IPS-11a (cell line): Measurements from ENCODE around the gene GZF1.
A peak's percentile ranks its signal among the peaks of the same experiment; 100 is the strongest.

Source experiments
- H3K4me3 ChIP-seq: one replicate; pipeline ENCODE4 v1.5.1; 2013; ENCODE audit warnings: low read depth, low read length, control low read depth

The GZF1 gene

DNA sequence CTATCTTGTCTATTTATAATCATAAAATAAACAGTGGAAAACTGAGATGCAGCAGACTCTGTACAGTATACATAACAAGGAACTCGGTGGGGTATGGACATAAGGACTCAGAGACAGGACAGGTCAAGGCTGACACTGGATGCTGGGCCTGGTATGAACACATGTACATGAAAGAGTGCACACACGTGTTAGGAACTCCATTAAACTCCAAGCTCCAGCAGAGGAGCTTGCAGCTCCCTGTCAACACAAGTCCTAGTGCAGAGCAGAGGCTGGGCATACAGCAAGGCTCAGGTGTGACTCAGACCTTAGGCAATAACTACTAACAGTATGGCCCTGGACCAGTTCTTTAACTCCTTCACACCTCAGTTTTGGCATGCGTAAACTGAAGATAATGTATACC, 42.2 kb downstream of the GZF1 start:
- H3K4me3 ChIP-seq, result no peak overlapping the region

DNA sequence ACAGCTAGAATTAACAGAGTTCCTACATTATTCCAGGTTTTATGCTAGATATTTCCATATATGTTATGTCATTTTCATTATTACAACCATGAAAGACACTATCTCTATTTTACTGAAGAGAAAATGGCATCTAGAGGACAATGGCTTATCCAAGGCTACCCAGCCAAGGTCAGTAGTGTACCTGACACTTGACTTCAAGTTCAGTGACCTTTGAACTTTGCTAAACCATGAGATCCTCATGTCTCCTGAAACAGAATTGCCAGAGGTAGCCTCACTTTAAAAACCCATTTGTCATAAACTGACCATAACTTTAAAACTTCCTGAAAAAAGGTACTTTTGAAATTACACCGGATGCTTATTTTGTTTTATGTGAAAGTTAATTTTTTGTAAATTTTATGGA, 44.9 kb downstream of the GZF1 start:
- no peak overlapping the region for H3K4me3 ChIP-seq

DNA sequence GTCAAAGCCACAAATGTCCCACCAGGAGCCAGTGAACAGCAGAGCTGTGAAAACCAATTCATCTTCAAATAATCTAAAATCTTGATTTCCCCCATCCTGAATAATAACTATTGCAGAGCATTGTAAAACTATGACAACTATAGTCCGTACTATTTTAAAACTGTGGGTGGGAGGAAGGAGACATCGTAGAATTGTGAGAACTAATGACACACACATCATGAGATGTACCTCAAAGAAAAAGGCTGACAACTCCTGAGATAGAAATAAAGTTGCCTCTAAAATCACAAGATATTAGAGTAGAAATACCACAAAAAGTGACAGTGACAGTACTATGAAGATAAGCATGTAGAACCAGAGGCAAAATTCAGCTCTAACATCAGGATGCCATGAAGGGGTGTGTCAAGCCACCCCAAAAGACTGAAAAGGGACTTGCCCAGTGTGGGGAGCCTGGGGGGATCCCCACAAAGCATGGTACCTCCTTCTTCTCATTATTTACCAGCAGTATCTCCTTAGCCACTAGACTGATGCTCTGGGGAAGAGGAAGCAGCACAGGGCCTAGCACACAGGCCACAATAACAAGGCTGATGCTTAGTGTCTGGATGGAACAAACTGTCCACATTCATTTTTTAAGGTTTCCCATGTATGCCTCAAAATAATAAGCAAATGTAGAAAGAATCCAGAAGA, 45.9 kb downstream of the GZF1 start:
- H3K4me3 ChIP-seq, result no peak overlapping the region

DNA sequence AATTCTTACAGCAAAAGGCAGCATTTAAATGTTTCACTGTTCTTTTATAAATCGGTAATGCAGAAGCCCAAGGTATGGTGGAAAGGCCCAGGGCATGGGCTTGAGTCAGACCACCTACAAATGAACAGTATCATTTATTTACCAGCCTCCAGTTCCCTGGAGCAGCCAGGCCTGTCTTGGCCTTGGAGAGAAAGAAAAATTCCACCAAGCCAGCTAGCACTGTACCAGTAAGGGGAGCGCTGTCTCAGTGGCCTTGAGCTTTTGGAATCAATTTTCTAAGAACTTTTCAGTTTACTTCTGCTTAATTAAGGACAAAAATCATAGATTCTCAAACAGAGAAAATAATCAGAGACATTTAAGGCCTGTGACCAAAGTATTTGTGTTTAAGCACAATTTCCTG, 47.0 kb downstream of the GZF1 start:
- H3K4me3 ChIP-seq, result no peak overlapping the region

DNA sequence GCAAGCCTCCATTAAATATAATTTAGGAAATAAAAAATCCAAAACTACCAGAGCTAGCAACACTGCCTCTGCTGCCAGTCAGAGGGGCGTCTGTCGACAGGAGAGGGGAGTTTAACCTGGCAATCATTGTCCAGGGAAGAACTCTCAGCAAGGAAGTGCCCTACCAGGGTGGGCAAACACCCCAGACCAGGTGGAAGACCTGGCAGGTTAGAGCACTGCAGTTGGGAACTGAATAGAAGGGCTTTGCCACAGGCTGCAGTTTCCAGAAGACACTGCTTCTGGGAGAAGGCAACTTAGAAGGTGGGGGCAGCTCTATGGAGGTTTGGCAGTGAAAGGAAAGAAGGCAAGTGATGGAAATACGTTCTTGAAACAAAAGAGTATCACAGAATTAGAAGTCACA, 47.8 kb downstream of the GZF1 start:
- H3K4me3 ChIP-seq, result no peak overlapping the region

DNA sequence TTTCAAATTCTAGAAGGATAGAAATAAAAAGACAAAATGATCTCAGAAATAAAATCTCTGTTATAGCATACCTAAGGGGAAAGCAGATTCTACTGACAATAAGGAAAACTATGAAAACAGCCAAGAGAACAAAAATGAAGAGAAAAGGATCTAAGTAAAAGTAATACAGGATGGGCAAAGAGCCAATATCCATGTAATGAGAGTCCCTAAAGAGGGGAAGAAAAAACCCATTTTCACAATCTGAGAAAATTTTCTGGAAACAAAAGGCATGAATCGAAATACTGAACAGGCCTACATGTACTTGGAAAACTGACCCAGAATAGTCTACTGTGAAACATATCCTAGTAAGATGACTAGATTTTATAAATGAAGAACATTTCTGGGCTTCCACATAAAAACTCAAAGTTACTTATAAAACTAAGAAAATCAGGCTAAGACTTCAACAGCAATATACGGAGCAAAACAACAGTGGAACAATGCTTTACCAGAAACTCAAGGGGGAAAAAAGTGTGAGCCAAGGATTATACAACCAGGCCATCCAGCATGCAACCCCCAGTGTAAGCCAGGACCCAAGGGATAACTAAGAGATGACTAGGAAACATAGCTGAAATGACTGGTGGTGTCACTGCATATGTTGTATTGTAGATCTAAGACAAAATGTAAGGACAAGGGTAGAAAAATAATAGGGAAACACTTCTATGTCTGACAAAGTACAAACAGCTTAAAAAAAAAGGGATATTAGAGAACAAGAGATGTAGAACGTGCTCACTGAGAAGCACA, 49.1 kb downstream of the GZF1 start:
- no peak overlapping the region for H3K4me3 ChIP-seq

DNA sequence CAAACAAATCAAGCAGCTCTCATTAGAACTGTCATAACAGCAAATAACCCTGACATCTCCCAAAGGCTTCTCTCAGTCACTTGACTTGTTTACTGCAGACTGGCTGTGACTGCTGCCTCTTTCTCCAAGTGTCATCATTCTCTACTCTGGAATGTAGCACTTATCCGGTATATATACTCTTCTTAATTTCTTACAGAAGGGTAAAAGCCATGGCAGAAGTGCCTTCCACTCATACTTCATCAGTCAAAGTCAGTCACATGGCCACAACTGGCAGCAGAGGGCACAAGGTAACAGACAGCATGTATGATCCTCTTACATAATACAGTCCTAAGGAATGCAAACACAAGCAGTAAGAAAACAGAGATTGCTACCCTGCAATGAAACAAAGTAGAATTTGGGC, 50.0 kb downstream of the GZF1 start:
- H3K4me3 ChIP-seq, result no peak overlapping the region

DNA sequence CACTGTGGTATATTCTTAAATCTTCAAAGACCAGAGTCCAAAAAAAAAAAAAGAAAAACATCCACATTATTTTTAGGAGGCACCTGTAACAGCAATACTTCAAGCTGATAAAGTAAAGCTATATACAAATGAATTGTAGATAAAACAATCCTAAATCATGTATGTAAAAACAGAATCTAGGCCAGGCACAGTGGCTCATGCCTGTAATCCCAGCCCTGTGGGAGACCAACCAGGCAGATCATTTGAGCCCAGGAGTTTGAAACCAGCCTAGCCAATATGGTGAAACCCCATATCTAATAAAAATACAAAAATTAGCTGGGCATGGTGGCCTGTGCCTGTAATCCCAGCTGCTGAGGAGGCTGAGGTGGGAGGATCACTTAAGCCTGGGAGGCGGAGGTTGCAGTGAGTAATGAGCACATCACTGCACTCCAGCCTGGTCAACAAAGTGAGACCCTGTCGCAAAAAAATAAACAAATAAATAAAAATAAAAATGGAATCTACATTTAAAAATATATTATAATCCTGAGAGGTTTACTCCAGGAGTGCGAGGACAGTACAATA, 52.0 kb downstream of the GZF1 start:
- H3K4me3 ChIP-seq, result no peak overlapping the region

DNA sequence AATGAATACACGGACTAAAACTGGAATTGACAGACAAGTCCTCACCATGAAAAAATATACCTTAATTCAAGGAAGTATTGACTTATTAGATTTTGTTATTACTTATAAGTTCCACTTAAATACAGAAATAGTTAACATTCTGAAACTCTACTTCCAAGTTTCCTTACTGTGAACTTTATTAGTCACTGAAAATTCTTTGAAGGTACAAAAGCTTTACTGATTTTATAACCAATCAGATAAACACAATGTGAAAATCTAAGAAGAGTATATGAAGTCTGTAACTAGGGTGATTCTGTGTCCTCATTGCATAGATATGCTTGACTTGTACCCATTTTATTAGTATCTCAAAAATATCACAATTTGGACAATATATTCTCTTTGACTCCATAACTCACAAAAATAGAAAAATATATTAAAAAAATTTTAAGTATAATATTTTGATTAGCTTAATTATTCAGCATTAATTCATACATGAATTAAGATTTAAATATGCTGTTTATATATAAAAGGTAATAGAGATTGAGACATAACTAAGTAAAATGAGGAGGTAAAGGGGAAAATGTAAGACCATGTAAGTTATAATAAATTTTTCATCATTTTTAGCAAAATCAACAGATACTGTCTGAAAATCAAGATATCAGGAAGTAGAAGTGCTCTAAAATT, 52.7 kb downstream of the GZF1 start:
- no peak overlapping the region for H3K4me3 ChIP-seq

DNA sequence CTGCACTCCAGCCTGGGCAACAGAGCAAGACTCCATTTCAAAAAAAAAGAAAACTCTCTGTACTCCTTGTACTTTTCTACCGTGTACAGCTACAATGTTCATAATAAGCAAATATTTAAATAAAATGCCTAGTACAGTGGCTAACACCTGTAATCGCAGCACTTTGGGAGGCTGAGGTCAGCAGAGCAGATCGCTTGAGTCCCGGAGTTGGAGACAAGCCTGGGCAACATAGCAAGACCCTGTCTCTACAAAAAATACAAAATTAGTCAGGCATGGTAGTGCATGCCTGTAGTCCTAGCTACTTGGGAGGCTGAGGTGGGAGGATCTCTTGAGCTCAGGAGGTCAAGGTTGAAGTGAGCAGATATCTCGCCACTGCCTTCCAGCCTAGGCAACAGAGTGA, 53.6 kb downstream of the GZF1 start:
- no peak overlapping the region for H3K4me3 ChIP-seq

DNA sequence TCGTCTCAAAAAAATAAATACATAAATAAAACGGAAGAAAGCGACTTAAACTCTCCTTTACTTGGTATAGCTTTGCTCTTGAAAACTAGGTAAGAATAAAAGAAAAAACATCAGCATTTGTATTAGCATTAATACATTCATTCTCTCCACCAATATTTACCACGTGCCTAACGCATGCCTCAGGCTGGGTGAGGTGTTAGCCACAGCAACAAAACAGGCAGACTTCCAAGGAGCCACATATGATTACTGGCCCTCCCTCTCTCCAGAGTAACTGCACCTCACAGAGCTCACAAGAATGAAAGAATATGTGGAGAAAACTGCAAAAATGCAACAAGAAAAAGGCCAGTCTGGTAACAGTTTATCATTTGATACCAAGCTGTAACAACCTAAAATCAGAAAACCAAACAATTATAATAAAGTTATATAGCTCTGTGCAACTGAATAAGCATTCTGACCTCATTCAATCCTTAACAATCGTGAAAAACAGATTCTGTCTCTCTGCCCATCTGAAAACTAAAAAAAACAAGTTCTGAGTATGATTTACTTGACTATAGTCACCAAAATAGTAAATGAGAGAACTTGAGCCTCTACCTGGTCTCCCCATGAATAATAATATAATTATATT, 54.1 kb downstream of the GZF1 start:
- no peak overlapping the region for H3K4me3 ChIP-seq

DNA sequence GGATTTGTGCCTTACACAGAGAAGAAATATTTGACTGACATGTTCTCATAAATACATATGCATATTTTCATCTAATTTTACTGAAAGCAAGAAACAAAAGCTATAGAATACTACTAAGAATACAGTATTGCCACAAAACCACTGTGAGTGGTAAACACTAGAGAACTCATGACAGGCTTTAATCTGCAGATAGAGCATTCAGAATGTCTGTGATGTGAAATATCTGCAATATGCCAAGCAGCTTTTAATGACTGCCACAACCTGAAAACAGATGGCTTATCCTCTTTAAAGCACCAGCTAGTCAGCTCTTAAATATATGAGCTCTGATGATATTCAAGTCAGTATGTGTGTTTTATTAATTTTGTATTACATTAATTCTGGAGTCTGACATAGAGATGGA, 55.9 kb downstream of the GZF1 start:
- no peak overlapping the region for H3K4me3 ChIP-seq

DNA sequence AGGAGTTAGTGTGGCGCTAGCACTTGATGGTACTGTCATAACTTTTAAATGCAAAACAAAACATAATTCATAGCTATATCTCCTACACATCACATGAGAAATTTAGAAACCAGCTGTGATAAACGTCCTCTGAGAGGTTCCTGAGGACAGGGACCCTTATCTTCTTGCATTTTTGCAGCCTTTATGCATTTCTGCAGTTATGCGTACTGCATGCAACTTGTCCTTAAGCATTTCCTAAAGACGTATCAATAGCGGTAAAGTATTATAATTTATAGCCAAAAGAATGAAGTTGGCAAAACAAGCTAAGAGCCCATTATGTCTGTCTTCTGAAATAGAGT, 57.6 kb downstream of the GZF1 start:
- no peak overlapping the region for H3K4me3 ChIP-seq

DNA sequence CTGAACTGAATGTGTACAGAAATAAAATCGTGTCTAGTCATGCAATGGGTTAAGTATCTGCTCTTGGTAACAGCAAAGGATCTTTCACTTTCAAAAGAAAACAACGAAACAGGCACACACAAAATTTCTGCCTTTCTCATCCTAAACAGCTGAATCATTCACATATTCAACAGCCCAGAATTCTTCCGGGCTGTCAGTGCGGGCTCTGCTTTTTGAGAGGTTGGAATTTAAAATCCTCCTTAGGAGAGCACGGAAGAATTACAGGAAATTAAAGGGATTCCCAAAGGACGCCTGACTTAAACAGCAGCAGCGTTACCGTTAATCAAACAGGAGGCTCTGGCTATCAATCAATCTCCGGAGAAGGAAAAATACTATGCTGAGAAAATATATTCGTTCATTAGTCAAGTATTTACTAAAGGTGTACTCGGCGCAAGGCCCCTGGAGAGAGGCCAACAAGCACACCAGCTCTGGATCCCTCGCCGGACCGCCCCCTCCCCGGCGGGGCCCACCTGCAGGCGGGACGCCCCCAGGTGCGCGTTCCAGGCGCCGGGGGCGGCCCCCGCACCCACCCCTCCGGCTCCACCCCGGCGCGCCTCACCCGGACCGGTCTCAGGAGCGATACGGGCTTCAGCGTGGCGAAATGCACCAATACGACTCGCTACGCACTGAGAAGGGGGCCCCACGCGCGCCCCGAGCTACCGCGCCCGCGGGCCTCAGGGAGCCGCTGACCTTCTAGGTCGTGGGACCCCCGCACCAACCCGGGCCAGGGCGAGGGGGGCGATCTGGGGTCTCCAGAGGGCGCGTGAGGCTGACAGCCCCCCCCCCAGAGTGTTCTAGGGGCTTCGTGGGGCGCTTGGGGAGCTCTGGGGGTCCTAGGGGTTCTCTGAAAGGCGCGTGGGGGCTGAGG, 58.3 kb downstream of the GZF1 start:
- H3K4me3 ChIP-seq, result peak overlapping the region; percentile 93

DNA sequence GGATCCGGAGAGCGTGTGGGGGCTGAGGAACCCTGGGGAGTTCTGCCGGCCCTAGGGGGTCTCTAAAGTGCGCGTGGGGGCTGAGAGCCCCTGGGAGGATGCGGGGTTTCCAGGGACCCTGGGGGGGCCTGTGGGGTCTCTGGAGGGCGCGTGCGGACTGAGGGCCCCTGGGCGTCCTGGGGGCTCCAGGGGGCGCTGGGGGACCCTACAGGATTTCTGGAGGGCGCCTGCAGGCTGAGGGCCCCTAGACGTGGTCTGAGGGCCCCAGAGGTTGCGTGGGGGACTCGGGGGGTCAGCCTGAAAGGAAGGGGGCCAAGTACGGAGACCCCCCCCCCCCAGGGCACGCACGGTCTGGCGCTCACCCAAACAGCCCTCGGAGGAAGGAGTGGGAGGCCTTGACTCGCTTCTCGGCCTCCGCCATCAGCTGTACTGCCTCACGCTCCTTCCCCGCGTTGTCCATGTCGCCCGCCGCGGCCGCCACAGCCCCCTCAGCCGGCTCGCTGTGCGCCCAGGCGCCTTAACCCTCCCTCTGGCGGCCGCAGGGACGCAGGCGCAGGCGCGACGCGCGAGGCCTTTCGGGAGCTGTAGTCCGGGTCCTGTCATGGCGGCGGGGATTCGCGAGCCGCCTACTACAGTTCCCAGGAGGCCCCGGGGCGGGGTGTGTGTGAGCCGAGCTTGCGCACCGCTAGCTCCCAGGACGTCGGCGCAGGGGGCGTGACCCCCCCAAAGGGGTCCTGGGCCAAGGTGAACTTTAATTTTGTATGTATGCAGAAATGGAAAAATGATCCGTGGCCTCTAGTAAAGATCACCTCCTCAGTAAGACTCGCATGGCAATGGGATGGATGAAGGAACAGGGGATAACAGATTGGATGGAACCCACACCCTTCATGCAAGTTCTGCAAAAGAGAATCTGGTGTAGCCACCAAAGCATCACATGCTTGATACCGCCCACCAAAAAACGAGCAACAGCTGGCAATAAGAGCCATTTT, 59.3 kb downstream of the GZF1 start, which contains the start of gene NAPB:
NAPB (minus strand) TSS at position 546 of the 989 bp plus-strand sequence; CDS start at position 460, 86 bp downstream.
- peak within 1 kb of the TSS; percentile 93 for H3K4me3 ChIP-seq
